NCI-H446 (cell line): ENCODE data around the gene TMEM52.

Experiments
- DNase-seq, 2 experiments: peaks; one replicate each; lab custom pipeline; 2025; lab: John Stamatoyannopoulos, UW

Gene TMEM52

GRCh38 chr1:1872329-1872994 is 46.6 kb downstream of the TMEM52 start:
- no peak for DNase-seq

- DNase-seq = no peak
These were observed 49.6 kb downstream of the TMEM52 start for GRCh38 chr1:1869469-1869868.
